HUES64 (cell line): Measurements from ENCODE around the gene ADAM12.
"Not testable (repeated sequence)": the region's sequence is repeated elsewhere in the genome, so short reads cannot be mapped to it uniquely, and the experiment has no call there.

Source experiments
- H3K27ac ChIP-seq: 2 replicates; pipeline ENCODE4 v1.7.0; 2013; ENCODE audit warnings: low read depth, low read length, inconsistent platforms
- H3K27me3 ChIP-seq: 2 replicates; pipeline ENCODE4 v1.6.1; 2013; ENCODE audit warnings: mild to moderate bottlenecking, low read length; ENCODE audit not compliant: insufficient read depth
- H3K36me3 ChIP-seq: 2 replicates; pipeline ENCODE4 v1.6.1; 2013; ENCODE audit warnings: mild to moderate bottlenecking, low read length; ENCODE audit not compliant: insufficient read depth
- H3K4me1 ChIP-seq: 2 replicates; pipeline ENCODE4 v1.6.1; 2013; ENCODE audit warnings: mild to moderate bottlenecking, low read length, moderate library complexity; ENCODE audit not compliant: insufficient read depth
- H3K4me3 ChIP-seq: 2 replicates; pipeline ENCODE4 v1.5.1; 2013; ENCODE audit warnings: mild to moderate bottlenecking, low read length, moderate library complexity
- H3K9ac ChIP-seq: 2 replicates; pipeline ENCODE4 v1.6.1; 2013; ENCODE audit warnings: mild to moderate bottlenecking, low read depth, low read length
- H3K9me3 ChIP-seq: 2 replicates; pipeline ENCODE4 v1.6.1; 2013; ENCODE audit warnings: low read depth, low read length; ENCODE audit not compliant: insufficient read depth
- WGBS: fragments of 150-250, 120-280 bp; methylation state at CpG from one replicate; pipeline ENCODE4 v1.1.7; 2013; ENCODE audit warnings: missing lambda C conversion rate; 5-methylcytosine and 5-hydroxymethylcytosine counted together

The ADAM12 gene

DNA sequence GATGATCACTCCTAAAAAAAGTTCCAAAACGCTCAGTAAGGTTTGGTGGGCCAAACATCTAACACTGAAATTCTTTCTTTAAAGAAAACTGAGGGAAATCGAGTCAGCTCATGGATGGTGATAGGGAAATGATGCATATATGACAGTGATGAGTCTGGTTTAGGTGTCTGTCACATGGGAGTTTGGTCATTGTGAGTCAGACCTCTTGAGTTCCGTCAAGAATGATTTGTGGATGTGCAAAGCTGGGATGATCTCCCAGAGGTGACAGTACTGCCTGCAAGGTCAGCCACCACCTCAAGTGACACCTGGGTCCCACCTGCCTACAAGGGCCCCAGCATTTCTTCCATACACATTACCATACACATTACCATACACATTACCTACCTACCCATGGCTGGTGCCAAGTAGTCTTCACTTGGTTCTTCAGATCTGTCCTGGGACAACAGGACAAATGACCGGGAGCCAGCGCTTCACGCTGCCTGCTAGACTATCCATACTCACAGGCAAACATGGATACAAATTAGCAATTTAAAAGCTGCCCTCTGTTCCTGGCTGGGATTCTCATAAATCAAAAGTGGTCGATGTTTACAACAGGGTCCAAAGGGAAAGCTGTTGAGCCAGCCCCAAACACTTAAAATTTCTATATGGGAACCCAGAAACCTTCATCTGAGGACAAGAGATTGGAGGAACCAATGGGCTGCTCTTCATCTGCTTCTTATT lies 128.4 kb downstream of the ADAM12 start:
- H3K27me3 ChIP-seq, result no peaks in the 10 kb centered on the region
- WGBS, result 96% methylated on average over 7 of the region's 7 CpGs

GRCh38 chr10:126256864-126257263 lies 131.4 kb downstream of the ADAM12 start:
- no peaks in the 10 kb centered on the region for H3K9me3 ChIP-seq
- H3K36me3 ChIP-seq, result no peaks in the 10 kb centered on the region
- H3K4me1 ChIP-seq, result peaks cover 3% of the 10 kb centered on the region; the same call in 1 of the 2 replicates
- WGBS, result 89% methylated on average over 1 of the region's 1 CpG
- H3K27ac ChIP-seq, result no peak overlapping the region
- no peak overlapping the region for H3K4me3 ChIP-seq
- no peak overlapping the region for H3K9ac ChIP-seq
- H3K27me3 ChIP-seq, result no peaks in the 10 kb centered on the region

More for the DNA sequence above, 128.4 kb downstream of the ADAM12 start:
- Histone ChIP-seq H3K4me1 (peaks cover 15% of the 10 kb centered on the region), H3K9ac (no peak overlapping the region), H3K36me3 (no peaks in the 10 kb centered on the region), H3K27ac (no peak overlapping the region), H3K4me3 (no peak overlapping the region), H3K9me3 (no peaks in the 10 kb centered on the region)

DNA sequence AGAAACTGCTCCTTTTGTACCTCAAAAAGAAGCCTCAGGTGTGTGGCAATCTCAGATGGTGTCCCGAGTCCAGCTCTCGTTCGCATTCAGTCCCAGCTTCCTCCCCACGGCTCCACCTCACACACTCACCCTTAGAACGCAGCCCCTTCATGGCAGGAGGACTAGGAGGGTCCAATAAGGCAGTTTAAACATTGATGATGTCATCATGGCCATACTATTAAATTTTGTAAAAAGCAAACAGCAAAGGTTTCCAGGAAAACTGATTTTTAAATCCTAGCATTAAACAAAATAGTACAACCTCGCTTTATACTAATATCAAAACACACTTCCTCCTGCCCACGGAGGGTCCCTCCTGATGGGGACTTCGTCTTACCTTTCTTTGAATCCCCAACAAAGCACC lies 133.0 kb downstream of the ADAM12 start:
- Histone ChIP-seq H3K4me3 (no peak overlapping the region), H3K9ac (no peak overlapping the region)
- 89% methylated on average over 8 of the region's 8 CpGs for WGBS

GRCh38 chr10:126253611-126253998 lies 134.7 kb downstream of the ADAM12 start:
- no peak overlapping the region for H3K27ac ChIP-seq
- no peaks in the 10 kb centered on the region for H3K27me3 ChIP-seq
- 91% methylated on average over 4 of the region's 4 CpGs for WGBS
- H3K9ac ChIP-seq, result no peak overlapping the region
- no peaks in the 10 kb centered on the region for H3K9me3 ChIP-seq
- H3K36me3 ChIP-seq, result no peaks in the 10 kb centered on the region
- no peak overlapping the region for H3K4me3 ChIP-seq
- H3K4me1 ChIP-seq, result no peaks in the 10 kb centered on the region

More for the DNA sequence above, 133.0 kb downstream of the ADAM12 start:
- Histone ChIP-seq H3K4me1 (no peaks in the 10 kb centered on the region), H3K27me3 (no peaks in the 10 kb centered on the region), H3K9me3 (no peaks in the 10 kb centered on the region), H3K36me3 (no peaks in the 10 kb centered on the region), H3K27ac (no peak overlapping the region)

GRCh38 chr10:126252884-126253610 lies 135.2 kb downstream of the ADAM12 start:
- Histone ChIP-seq H3K9me3 (no peaks in the 10 kb centered on the region), H3K27ac (no peak overlapping the region), H3K4me3 (no peak overlapping the region), H3K27me3 (no peaks in the 10 kb centered on the region), H3K36me3 (no peaks in the 10 kb centered on the region), H3K4me1 (no peaks in the 10 kb centered on the region), H3K9ac (no peak overlapping the region)
- WGBS, result 88% methylated on average over 9 of the region's 9 CpGs

- WGBS, result 89% methylated on average over 1 of the region's 1 CpG
- no peak overlapping the region for H3K27ac ChIP-seq
- H3K4me1 ChIP-seq, result peaks cover 4% of the 10 kb centered on the region
Observed at GRCh38 chr10:126251778-126252407, 136.4 kb downstream of the ADAM12 start.

GRCh38 chr10:126250527-126251310 lies 137.6 kb downstream of the ADAM12 start:
- no peaks in the 10 kb centered on the region for H3K36me3 ChIP-seq
- H3K9me3 ChIP-seq, result no peaks in the 10 kb centered on the region
- 95% methylated on average over 7 of the region's 8 CpGs for WGBS

More at GRCh38 chr10:126251778-126252407, 136.4 kb downstream of the ADAM12 start:
- Histone ChIP-seq H3K36me3 (no peaks in the 10 kb centered on the region), H3K9me3 (no peaks in the 10 kb centered on the region), H3K9ac (no peak overlapping the region), H3K4me3 (no peak overlapping the region), H3K27me3 (no peaks in the 10 kb centered on the region)

GRCh38 chr10:126250045-126250444 lies 138.2 kb downstream of the ADAM12 start:
- Histone ChIP-seq H3K9ac (no peak overlapping the region), H3K36me3 (no peaks in the 10 kb centered on the region), H3K4me3 (no peak overlapping the region), H3K27me3 (no peaks in the 10 kb centered on the region), H3K4me1 (peaks cover 16% of the 10 kb centered on the region), H3K9me3 (no peaks in the 10 kb centered on the region), H3K27ac (no peak overlapping the region)
- 76% methylated on average over 5 of the region's 5 CpGs for WGBS

More at GRCh38 chr10:126250527-126251310, 137.6 kb downstream of the ADAM12 start:
- peaks cover 15% of the 10 kb centered on the region for H3K4me1 ChIP-seq
- no peaks in the 10 kb centered on the region for H3K27me3 ChIP-seq
- no peak overlapping the region for H3K27ac ChIP-seq
- H3K4me3 ChIP-seq, result no peak overlapping the region
- no peak overlapping the region for H3K9ac ChIP-seq

- H3K36me3 ChIP-seq, result no peaks in the 10 kb centered on the region
- peaks cover 16% of the 10 kb centered on the region for H3K4me1 ChIP-seq
- H3K9ac ChIP-seq, result no peak overlapping the region
- H3K27me3 ChIP-seq, result no peaks in the 10 kb centered on the region
- no peaks in the 10 kb centered on the region for H3K9me3 ChIP-seq
- H3K27ac ChIP-seq, result no peak overlapping the region
- no peak overlapping the region for H3K4me3 ChIP-seq
- WGBS, result 87% methylated on average over 11 of the region's 11 CpGs
Observed at GRCh38 chr10:126247446-126247975, 140.8 kb downstream of the ADAM12 start.

DNA sequence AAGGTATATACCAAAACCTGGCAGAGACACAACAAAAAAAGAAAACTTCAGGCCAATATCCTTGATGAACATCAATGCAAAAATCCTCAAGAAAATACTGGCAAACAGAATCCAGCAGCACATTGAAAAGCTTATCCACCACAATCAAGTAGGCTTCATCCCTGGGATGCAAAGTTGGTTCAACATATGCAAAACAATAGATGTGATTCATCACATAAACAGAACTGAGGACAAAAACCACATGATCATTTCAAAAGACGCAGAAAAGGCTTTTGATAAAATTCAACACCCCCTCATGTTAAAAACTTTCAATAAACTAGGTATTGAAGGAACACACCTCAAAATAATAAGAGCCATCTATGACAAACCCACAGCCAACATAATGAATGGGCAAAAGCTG lies 141.9 kb downstream of the ADAM12 start:
- H3K36me3 ChIP-seq, H3K9me3 ChIP-seq, H3K27me3 ChIP-seq, H3K27ac ChIP-seq, H3K4me3 ChIP-seq, H3K9ac ChIP-seq: not testable (repeated sequence)
- WGBS, result 53% methylated on average over 1 of the region's 1 CpG
- H3K4me1 ChIP-seq, result peaks cover 16% of the 10 kb centered on the region
